22Rv1 (cell line): Measurements from ENCODE around the gene CATSPER4.

Source experiments
- ZFX ChIP-seq: fragments of 450-650 bp; IDR thresholded peaks from 2 replicates; pipeline ENCODE4 v1.6.1; 2017; ENCODE audit warnings: antibody characterized with exemption, borderline replicate concordance
- TF ChIP-seq, protein P1 (sequence below): fragments of 450-650 bp; IDR thresholded peaks from 2 replicates; pipeline ENCODE4 v1.5.1; 2017; ENCODE audit warnings: mild to moderate bottlenecking

DNA sequence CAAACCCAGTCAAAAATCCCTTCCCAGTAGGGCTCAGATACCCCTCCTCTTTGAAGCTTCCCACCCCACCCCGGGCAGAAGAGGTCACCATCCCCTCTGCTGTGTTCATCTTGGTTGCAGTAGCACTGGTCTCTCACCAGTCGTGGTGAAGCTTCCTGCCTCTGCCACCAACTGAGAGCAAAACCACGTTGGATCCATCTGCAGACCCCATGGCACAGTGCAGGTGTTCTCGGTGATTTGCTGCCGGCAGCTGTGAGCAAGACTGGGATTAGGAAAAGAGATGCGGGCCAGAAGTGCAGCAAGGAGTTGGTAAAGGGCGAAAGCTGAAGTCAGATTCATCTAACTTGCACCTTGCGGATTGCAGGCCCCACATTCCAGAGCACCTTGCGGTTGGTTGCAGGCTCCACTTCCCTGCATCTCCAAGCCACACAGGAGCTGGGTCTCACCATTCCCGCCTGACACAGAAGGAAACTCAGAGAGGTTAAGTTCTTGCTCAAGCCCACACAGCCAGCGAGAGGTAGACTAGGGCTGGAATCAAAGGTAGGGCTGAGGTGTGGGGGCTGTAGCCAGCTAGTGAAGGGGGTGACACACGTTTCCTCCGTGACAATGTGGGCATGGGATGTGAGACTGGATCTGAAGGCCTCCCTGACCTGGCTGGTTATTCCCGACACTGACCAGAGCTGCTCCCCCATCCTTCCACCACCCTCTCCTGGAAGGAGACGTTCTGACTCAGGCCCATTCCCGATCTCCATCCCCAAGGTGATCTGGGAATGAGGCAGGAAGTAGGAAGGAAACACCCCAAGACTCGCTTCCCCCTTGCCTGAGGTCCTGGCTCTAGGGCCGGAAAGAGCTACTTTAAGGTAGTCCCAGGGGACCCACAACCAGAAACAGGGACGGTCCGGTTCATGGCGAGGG is 34.8 kb upstream of the CATSPER4 start:
- TF ChIP-seq, protein P1, sequence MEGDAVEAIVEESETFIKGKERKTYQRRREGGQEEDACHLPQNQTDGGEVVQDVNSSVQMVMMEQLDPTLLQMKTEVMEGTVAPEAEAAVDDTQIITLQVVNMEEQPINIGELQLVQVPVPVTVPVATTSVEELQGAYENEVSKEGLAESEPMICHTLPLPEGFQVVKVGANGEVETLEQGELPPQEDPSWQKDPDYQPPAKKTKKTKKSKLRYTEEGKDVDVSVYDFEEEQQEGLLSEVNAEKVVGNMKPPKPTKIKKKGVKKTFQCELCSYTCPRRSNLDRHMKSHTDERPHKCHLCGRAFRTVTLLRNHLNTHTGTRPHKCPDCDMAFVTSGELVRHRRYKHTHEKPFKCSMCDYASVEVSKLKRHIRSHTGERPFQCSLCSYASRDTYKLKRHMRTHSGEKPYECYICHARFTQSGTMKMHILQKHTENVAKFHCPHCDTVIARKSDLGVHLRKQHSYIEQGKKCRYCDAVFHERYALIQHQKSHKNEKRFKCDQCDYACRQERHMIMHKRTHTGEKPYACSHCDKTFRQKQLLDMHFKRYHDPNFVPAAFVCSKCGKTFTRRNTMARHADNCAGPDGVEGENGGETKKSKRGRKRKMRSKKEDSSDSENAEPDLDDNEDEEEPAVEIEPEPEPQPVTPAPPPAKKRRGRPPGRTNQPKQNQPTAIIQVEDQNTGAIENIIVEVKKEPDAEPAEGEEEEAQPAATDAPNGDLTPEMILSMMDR: no peak
- no peak for TF ChIP-seq ZFX
